Measurements from ENCODE around the gene PWWP2A.

DNA sequence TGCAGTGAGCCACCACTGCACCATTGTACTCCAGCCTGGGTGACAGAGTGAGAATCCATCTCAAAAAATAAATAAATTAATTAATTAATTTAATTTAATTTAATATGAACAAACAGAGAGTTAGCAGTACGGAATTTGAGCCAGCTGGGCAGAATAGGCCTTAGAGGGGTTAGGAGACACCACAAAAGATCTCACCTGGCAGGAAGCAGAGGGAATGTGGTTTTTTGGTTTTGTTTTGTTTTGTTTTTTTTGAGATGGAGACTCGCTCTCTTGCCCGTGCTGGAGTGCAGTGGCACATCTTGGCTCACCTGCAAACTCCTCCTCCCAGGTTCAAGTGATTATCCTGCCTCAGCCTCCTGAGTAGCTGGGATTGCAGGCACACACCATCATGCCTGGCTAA lies 31.8 kb upstream of the PWWP2A start:
- TF ChIP-seq, protein P1, sequence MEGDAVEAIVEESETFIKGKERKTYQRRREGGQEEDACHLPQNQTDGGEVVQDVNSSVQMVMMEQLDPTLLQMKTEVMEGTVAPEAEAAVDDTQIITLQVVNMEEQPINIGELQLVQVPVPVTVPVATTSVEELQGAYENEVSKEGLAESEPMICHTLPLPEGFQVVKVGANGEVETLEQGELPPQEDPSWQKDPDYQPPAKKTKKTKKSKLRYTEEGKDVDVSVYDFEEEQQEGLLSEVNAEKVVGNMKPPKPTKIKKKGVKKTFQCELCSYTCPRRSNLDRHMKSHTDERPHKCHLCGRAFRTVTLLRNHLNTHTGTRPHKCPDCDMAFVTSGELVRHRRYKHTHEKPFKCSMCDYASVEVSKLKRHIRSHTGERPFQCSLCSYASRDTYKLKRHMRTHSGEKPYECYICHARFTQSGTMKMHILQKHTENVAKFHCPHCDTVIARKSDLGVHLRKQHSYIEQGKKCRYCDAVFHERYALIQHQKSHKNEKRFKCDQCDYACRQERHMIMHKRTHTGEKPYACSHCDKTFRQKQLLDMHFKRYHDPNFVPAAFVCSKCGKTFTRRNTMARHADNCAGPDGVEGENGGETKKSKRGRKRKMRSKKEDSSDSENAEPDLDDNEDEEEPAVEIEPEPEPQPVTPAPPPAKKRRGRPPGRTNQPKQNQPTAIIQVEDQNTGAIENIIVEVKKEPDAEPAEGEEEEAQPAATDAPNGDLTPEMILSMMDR (IDR thresholded peaks at IDR 0.05), result no peak
- TF ChIP-seq, protein P2, sequence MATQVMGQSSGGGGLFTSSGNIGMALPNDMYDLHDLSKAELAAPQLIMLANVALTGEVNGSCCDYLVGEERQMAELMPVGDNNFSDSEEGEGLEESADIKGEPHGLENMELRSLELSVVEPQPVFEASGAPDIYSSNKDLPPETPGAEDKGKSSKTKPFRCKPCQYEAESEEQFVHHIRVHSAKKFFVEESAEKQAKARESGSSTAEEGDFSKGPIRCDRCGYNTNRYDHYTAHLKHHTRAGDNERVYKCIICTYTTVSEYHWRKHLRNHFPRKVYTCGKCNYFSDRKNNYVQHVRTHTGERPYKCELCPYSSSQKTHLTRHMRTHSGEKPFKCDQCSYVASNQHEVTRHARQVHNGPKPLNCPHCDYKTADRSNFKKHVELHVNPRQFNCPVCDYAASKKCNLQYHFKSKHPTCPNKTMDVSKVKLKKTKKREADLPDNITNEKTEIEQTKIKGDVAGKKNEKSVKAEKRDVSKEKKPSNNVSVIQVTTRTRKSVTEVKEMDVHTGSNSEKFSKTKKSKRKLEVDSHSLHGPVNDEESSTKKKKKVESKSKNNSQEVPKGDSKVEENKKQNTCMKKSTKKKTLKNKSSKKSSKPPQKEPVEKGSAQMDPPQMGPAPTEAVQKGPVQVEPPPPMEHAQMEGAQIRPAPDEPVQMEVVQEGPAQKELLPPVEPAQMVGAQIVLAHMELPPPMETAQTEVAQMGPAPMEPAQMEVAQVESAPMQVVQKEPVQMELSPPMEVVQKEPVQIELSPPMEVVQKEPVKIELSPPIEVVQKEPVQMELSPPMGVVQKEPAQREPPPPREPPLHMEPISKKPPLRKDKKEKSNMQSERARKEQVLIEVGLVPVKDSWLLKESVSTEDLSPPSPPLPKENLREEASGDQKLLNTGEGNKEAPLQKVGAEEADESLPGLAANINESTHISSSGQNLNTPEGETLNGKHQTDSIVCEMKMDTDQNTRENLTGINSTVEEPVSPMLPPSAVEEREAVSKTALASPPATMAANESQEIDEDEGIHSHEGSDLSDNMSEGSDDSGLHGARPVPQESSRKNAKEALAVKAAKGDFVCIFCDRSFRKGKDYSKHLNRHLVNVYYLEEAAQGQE (IDR thresholded peaks at IDR 0.05; ENCODE audit: insufficient read depth in 1 of 2, low read depth in 2 of 2, low read length in 1 of 2), result no peak
- no peak for TF ChIP-seq POLR2AphosphoS5 (IDR thresholded peaks at IDR 0.05; ENCODE audit: low read depth, low read length)
- TF ChIP-seq TCF7L2 (IDR thresholded peaks at IDR 0.05; ENCODE audit: low read depth, low read length), result no peak
